Activated effector memory CD4-positive, alpha-beta T cell treated with Interleukin-2 at 50 U/mL for 16 hours (primary cell): Measurements from ENCODE around the gene MEIS2.

Experiments used
- DNase-seq: peaks from one replicate; pipeline ENCODE4 v3.0.0-alpha.2; 2020

MEIS2 gene

DNA sequence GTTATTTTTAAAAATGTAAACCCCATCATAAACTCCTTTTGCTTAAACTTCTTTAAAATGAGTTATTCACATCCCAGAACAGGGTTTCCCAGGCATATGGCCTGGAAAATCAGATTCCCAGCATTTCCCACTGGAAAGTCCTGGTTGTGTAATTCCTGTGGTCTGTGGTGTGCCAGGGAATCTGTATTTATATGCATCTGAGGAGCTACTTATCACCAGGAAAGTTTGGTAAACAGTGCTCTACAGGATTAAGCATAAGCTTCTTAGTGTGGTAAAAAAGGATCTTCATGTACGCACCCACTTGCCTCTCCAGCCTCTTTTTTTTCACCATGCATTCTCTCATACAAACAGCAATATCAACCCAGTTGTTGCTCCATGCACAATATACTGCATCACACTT lies 28.2 kb downstream of the MEIS2 start:
- DNase-seq: no peak

- no peak for DNase-seq
Measured at GRCh38 chr15:37071134-37071533, 29.2 kb downstream of the MEIS2 start.

GRCh38 chr15:37070686-37071085 lies 29.7 kb downstream of the MEIS2 start:
- DNase-seq: no peak

GRCh38 chr15:37061996-37062395 lies 38.4 kb downstream of the MEIS2 start:
- no peak for DNase-seq

- no peak for DNase-seq
Measured at GRCh38 chr15:37059086-37059485, 41.3 kb downstream of the MEIS2 start.

GRCh38 chr15:37058316-37058985 lies 41.9 kb downstream of the MEIS2 start:
- DNase-seq: no peak

DNA sequence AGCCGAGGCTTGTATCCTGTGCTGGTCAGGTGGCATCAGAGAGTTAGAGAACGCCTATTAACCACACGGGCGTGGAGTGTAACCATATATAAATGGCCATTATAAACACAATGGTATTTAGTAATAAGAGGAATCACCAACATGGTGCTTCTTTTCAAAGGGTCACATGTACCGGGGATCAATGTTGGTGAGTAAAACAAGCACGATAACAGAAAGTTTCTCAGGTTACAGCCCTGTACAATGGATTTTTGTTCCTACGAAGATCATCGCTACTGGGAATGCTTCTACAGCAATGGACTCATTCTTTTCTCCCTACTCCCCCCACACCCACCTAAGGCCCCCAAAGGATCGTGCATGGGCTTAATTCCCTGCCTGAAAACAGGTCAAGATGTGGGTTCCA lies 42.5 kb downstream of the MEIS2 start:
- DNase-seq: no peak

DNA sequence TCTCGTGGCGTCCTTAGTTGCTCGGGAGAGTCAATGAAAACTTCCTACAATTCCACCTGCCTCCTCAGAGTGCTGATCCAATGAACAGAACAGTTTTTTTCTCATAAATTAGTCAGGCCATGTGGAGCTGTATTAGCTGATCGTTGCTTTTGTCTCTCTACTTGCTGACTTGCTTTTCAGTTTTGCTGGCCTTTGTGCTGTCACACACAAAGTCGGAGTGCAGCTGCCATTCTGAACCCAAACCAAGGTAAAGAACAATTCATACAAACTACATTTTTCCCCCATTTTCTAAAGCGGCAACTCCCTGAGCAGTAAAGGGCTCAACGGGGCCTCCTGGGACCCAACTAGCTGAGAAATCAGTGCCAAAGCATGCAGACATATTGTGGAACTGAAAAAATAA lies 43.1 kb downstream of the MEIS2 start:
- no peak for DNase-seq

DNA sequence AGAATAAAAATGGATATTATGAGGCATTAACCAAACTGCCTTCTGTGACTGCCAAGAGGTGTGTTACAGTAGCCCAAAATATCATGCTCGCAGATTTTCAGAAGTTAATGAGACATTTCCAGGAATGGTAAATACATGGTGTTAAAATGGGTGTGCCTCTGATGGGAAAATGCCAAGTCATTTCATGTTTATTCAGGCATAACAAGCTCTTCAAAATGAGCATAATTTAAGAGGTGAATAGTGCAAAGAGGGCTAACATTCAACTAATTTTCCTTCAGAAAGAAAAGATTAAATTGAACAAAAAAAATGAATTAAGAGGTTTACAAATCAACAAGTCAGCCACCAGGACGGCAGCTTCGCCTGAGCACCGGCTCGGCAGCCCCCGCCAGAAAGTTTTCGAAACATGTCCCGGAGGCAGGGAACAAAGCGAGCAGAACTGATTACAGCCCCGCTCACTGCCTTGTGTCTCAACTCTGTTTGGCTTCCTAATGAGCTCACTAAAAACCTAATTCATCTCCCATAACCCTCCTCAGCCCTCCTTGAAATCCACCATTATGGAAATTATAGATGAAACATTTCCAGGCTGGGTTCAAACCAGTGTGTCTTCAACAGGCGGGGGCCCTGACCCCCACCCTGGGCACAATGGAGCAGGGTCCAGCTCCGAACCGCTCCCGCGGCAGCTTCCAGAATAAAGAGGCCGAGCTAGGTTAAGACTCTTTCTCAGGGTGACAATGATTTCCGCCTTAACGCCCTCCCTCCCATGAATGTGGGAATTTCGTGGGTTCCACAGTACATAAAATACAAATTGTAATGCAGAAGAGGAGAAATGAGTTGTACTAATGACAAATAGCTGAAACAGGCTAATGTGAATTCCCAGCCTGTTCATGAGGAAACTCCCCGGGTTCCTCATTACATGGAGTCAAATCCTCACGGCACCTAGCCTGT lies 43.9 kb downstream of the MEIS2 start:
- DNase-seq: no peak

DNA sequence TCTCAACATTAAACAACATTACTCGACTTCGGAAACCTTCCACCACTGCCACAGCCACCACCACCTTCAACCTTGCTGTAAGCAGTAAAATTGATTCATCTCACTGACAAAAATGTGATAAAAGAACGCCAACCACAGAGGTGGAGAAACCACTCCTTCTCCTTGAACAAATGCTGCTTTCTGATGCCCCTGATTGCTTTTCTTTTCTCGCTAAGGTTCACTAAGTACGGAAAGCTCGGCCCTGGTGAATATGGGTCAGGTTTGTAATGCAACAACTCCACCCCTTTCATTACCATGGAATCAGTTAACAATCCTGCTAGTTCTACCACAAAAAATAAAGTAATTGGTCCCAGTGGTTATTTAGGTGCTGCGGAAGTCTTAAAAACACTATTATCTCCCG lies 44.9 kb downstream of the MEIS2 start:
- DNase-seq: no peak

GRCh38 chr15:37054336-37054735 lies 46.0 kb downstream of the MEIS2 start:
- no peak for DNase-seq

GRCh38 chr15:37053166-37053565 lies 47.2 kb downstream of the MEIS2 start:
- no peak for DNase-seq

DNA sequence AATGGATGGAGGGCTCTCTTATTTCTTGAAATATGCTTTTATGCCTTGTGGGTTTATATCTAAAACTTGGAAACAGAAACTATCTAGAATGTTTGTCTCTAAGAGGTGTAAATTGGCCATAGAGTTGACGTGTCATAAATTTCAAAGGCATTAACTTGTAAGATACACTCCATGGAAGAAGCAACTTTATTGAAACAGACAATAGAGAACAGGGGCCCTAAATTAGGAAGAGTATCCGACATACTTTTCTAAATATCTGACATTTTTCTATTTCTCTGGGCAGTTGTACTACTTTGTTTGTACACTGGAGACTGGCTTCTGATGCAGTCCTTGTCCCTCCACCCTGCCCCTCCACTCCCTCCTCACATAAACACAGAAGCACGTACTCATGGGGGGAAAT lies 50.0 kb downstream of the MEIS2 start:
- no peak for DNase-seq

- no peak for DNase-seq
Measured at GRCh38 chr15:37046876-37047614, 53.3 kb downstream of the MEIS2 start.

- DNase-seq: no peak
Measured at GRCh38 chr15:37045859-37046740, 54.2 kb downstream of the MEIS2 start.

DNA sequence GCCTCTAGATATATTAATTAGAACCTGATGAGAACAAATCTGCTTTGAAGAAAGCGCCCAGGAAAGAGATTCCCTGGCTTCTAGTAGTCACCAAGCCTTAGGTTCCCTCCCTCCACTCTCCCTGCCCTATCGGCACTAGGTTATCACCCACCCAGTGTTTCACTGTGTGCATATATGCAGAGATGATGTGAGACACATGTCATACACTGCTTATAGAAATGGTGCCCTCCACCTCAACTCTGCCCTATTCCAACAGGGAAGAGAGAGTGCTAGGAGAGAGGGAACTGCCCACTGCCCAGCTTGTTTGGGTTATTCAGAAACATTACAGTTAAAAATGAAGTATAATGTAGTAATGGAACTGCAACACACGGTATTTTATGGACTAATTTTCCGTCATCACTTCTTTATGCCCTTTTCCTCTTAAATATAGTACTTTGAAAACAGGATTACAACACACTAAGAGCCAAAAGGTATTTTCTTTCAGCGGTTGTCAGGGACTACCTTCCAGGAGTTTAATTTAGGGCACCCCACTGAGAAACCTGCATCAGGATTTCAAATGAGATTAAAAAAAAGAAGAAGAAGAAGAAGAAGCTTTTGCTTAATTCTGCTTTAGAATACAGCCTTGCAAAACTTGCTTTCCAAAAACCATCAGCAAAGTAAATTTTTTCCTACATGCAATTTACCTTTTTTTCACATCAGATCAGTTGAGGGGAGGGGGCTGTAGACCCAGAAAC lies 55.3 kb downstream of the MEIS2 start:
- no peak for DNase-seq

DNA sequence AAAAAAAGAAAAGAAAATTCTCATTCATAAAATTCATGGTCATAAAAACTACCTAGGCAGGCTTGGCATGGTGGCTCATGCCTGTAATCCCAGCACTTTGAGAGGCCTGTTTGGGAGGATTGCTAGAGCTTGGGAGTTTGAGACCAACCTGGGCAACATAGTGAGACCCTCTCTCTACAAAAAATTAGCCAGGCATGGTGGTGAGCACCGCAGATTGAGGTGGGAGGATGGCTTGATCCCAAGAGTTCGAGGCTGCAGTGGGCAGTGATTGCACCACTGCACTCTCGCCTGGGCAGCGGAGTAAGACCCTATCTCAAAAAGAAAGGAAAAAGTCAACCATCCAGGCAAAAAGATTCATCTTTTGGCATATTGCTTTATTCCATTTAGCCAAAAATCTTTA lies 58.5 kb downstream of the MEIS2 start:
- no peak for DNase-seq

DNA sequence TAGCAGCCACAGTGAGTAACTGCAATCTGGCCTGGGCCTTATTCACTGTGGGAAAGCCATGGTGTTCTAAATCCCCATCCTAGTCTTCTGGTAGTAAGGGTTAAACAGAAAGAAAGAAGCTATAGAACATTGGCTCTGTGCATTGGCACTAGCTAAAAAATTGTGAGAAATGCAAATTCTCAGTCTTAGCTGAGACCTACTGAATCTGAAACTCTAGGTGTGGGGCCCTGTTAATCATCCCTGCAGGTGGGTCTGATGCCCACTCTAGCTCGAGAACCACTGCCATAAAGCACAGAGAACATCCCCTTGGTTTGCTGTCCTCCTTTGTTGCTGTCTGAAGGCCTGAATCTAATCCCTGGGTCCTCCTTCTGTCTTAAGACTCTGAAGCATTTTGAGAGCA lies 59.3 kb downstream of the MEIS2 start:
- DNase-seq: no peak

DNA sequence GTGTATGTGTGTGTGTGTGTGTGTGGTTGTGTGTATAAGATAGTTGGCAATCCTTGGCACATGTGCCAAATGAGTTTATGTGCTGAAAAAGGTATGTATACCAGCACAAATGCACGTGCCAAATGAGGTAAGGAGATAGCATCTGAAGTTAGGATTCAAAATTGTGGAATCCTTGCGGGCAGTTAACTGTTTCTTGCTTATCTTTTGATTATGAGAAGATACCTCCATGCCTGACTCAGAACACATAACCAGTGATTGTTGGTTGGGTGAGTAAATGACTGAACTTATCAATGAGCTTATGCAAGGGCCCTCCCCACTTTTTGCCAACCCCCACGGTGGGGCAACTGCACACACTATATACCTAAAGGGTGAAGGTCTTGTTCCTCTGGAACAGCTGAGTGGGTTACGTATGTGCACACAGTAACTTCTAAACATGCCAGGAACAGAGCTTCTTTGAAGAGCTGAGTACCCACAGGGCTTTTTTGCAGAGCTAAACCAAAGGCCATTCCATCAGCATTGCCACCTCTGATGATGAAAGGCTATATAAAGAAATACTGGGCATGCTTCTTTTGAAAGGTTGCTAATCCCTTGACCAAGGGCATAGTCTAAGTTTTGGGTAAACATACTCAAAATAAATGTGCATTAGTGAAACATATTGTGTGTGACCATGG lies 60.1 kb downstream of the MEIS2 start:
- no peak for DNase-seq

GRCh38 chr15:37038716-37039106 lies 61.6 kb downstream of the MEIS2 start:
- no peak for DNase-seq
